Progenitor cell of endocrine pancreas (in vitro differentiated cells): ENCODE measurements around the gene COL26A1. TPM values are rescaled to one million over a fixed set of nuclear protein-coding genes. Genes with fewer than 3 reads are reported as not detected.

Experiments
- DNase-seq: peaks from one replicate; pipeline ENCODE4 v3.0.0; 2021; ENCODE audit warnings: low spot score; ENCODE audit not compliant: unreplicated experiment
- H3K27ac Mint-ChIP-seq: 2 replicates; pipeline ENCODE4 v1.8.0; 2021; ENCODE audit warnings: mild to moderate bottlenecking, moderate library complexity, mixed read lengths
- H3K27me3 Mint-ChIP-seq: 2 replicates; pipeline ENCODE4 v1.8.0; 2021; ENCODE audit warnings: mixed read lengths
- H3K36me3 Mint-ChIP-seq: 2 replicates; pipeline ENCODE4 v1.8.0; 2022; ENCODE audit warnings: mixed read lengths; ENCODE audit not compliant: insufficient read depth
- H3K4me1 Mint-ChIP-seq: 2 replicates; pipeline ENCODE4 v1.8.0; 2021; ENCODE audit warnings: low read depth, mixed read lengths
- H3K4me3 Mint-ChIP-seq: 2 replicates; pipeline ENCODE4 v1.8.0; 2021; ENCODE audit warnings: low read depth, mild to moderate bottlenecking, moderate library complexity, mixed read lengths
- H3K9me3 Mint-ChIP-seq: 2 replicates; pipeline ENCODE4 v1.8.0; 2021; ENCODE audit warnings: low read depth, mixed read lengths
- CTCF ChIP-seq: fragments of 200-600 bp; sonication (generic); IDR thresholded peaks from one replicate; pipeline ENCODE4 v1.5.0; 2021; ENCODE audit warnings: antibody characterized with exemption, mild to moderate bottlenecking; ENCODE audit not compliant: unreplicated experiment
- total RNA-seq: library from RNA; stranded (reverse); gene quantifications from 2 replicates; pipeline ENCODE4 v1.2.1, GENCODE V29; 2021

Gene COL26A1
- total RNA-seq, 1 donor from 2014 or later = 46.2 TPM

DNA sequence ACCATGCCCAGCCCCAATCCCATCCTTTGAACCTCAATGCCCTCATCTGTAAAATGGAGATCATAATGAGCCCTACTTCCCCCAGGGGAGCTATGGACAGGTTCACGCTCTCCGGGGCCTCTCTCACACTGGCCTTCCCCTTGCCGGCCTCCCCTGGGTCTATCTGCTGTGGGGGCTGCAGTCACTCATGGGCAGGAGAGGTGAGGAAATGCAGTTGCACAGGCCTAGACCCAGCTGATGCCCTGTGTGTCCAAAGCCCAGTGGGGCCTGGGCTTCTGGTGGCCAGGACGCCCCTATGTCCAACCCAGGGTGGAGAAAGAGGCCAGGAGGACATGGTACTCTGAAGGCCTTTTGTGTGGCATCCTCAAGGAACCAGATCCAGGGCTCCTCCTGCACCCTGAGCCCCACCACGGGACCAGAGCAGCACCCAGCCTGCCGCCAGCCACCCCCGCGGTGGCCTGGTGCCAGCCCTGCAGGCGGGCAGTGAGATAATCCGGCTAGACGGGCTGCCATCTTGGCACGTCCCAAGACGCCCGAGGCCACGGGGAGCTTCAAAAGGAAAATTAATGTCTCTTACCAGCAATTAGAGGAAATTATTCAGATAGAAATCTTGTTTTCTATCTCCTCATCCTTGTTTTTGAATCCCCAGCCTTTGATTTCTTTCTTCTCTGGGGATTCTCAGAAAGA, 227.4 kb downstream of the COL26A1 start:
- DNase-seq = no peak
- Mint-ChIP-seq H3K4me1 (no peaks in the 10 kb centered on the region), H3K36me3 (no peaks in the 10 kb centered on the region), H3K27ac (no peak overlapping the region), H3K4me3 (no peak overlapping the region), H3K27me3 (peaks cover 11% of the 10 kb centered on the region), H3K9me3 (no peaks in the 10 kb centered on the region)
- no peak for TF ChIP-seq CTCF

- H3K9me3 Mint-ChIP-seq = no peaks in the 10 kb centered on the region
- DNase-seq = no peak
- H3K36me3 Mint-ChIP-seq = no peaks in the 10 kb centered on the region
- no peak overlapping the region for H3K27ac Mint-ChIP-seq
- no peaks in the 10 kb centered on the region for H3K4me1 Mint-ChIP-seq
- peaks cover 14% of the 10 kb centered on the region for H3K27me3 Mint-ChIP-seq
- no peak for TF ChIP-seq CTCF
- H3K4me3 Mint-ChIP-seq = no peak overlapping the region
Observed at GRCh38 chr7:101590663-101591435, 228.2 kb downstream of the COL26A1 start.

DNA sequence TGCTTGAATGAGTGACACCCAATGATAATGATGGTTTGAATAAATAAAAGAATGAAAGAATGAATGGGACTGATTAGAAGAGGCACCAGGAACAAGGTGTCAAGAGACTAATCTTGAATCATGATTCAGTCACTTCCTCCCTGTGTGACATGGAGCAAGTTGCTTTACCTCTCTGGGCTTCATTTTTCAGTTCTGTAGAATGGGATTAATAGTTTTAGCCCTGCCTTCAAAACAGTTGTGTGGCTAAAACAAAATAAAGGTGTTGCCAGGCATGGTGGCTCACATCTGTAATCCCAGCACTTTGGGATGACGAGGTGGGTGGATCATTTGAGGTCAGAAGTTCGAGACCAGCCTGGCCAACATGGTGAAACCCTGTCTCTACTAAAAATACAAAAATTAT, 228.8 kb downstream of the COL26A1 start:
- no peak for TF ChIP-seq CTCF
- H3K27me3 Mint-ChIP-seq = peaks cover 17% of the 10 kb centered on the region
- no peak overlapping the region for H3K27ac Mint-ChIP-seq
- no peaks in the 10 kb centered on the region for H3K36me3 Mint-ChIP-seq
- H3K4me1 Mint-ChIP-seq = no peaks in the 10 kb centered on the region
- no peak overlapping the region for H3K4me3 Mint-ChIP-seq
- no peak for DNase-seq
- H3K9me3 Mint-ChIP-seq = no peaks in the 10 kb centered on the region

DNA sequence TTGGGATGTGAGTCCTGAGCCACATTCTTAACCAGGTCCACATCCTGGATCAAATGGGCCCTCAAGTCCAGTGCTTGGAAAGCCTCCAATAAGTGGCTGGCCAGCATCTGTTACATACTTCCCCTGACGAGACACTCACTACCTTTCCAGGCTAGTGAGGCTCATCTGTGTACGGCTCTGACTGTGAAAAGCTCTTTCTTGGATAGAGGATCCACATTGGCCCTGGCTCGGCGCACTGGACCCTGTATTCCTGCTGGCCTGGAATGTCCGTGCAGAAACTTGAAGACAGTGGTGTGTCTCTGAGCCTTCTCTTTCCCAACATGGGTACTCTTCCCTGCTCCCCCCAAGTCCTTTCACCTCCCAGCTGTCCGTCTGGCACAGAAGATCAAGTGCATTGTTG, 230.9 kb downstream of the COL26A1 start:
- Mint-ChIP-seq H3K4me3 (no peak overlapping the region), H3K9me3 (no peaks in the 10 kb centered on the region), H3K36me3 (no peaks in the 10 kb centered on the region), H3K27ac (no peak overlapping the region), H3K4me1 (peaks cover 1% of the 10 kb centered on the region), H3K27me3 (peaks cover 13% of the 10 kb centered on the region)
- no peak for TF ChIP-seq CTCF
- no peak for DNase-seq

GRCh38 chr7:101594790-101595189, 232.1 kb downstream of the COL26A1 start:
- DNase-seq = no peak
- Mint-ChIP-seq H3K9me3 (no peaks in the 10 kb centered on the region), H3K4me3 (no peak overlapping the region), H3K27me3 (peaks cover 13% of the 10 kb centered on the region), H3K36me3 (no peaks in the 10 kb centered on the region), H3K27ac (no peak overlapping the region), H3K4me1 (peaks cover 1% of the 10 kb centered on the region)
- TF ChIP-seq CTCF = no peak
